BE2C (cell line): ENCODE results near the gene ATP8A2.

Source experiments
- DNase-seq: peaks from one replicate; pipeline ENCODE4 v3.0.0-alpha.2; 2020
- H3K27me3 ChIP-seq: fragments of 250-450 bp; sonication (Bioruptor Pico); 2 replicates; pipeline ENCODE4 v1.5.1; 2020; ENCODE audit warnings: mild to moderate bottlenecking
- H3K36me3 ChIP-seq: fragments of 250-450 bp; sonication (Bioruptor Pico); 2 replicates; pipeline ENCODE4 v1.5.1; 2020; ENCODE audit warnings: mild to moderate bottlenecking
- H3K4me1 ChIP-seq: fragments of 250-450 bp; sonication (Bioruptor Pico); 2 replicates; pipeline ENCODE4 v1.5.1; 2020
- H3K4me3 ChIP-seq: 2 replicates; pipeline ENCODE4 v1.5.1; 2011; ENCODE audit warnings: low read depth, low read length
- H3K9me3 ChIP-seq: fragments of 250-450 bp; sonication (Bioruptor Pico); 2 replicates; pipeline ENCODE4 v1.5.1; 2020
- CTCF ChIP-seq: IDR thresholded peaks from 2 replicates; pipeline ENCODE4 v1.5.1; 2012; ENCODE audit warnings: mild to moderate bottlenecking, low read depth, low read length

ATP8A2 gene

DNA sequence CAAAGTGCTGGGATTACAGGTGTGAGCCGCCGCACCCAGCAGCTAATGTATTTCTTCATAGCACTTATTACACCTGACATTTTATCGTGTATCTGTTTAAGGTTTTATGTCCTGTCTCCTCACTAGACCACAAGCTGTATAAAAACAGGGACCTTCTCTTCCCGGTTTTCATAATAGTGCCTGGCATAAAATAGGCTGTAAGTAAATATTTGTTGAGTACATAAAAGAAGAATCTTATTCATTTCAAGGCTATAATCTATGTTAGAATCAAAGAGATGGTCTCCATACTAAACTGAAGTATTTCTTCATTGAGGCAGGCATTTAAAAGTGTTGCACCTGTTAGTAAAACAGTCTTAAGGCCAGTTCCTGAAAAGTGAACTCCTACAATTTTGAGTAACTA, 486.1 kb downstream of the ATP8A2 start:
- no peak overlapping the region for H3K4me3 ChIP-seq
- no peaks in the 10 kb centered on the region for H3K4me1 ChIP-seq
- no peak for TF ChIP-seq CTCF
- H3K27me3 ChIP-seq = no peaks in the 10 kb centered on the region; the same call in 1 of the 2 replicates
- DNase-seq = no peak
- H3K36me3 ChIP-seq = no peaks in the 10 kb centered on the region
- H3K9me3 ChIP-seq = no peaks in the 10 kb centered on the region

GRCh38 chr13:25859528-25859927, 487.8 kb downstream of the ATP8A2 start:
- Histone ChIP-seq H3K4me1 (no peaks in the 10 kb centered on the region), H3K9me3 (no peaks in the 10 kb centered on the region), H3K4me3 (no peak overlapping the region), H3K27me3 (no peaks in the 10 kb centered on the region; the same call in 1 of the 2 replicates), H3K36me3 (no peaks in the 10 kb centered on the region)
- no peak for TF ChIP-seq CTCF
- no peak for DNase-seq

- Histone ChIP-seq H3K27me3 (peaks cover 7% of the 10 kb centered on the region; the same call in 1 of the 2 replicates), H3K4me1 (no peaks in the 10 kb centered on the region), H3K4me3 (no peak overlapping the region), H3K36me3 (no peaks in the 10 kb centered on the region), H3K9me3 (no peaks in the 10 kb centered on the region)
- no peak for TF ChIP-seq CTCF
- DNase-seq = no peak
These were observed 488.5 kb downstream of the ATP8A2 start for GRCh38 chr13:25860265-25860664.

DNA sequence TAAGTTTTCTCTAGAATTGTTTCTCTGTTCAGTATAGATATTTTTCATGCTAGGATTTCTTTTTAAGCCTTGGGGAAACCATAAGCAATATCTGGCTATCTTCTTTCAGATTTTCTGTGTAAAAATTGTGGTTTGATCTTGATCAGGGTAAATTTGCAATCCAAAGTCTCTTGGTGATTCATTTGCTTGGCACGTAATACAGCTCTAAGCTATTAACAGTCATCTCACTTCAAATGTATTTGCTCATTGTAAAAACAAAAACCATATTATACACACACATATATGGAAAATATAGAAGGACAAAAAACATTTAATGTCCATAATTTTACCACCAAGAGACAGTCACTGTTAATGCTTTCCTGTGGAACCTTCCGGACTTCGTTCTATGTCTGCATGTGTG, 489.1 kb downstream of the ATP8A2 start:
- no peak for DNase-seq

DNA sequence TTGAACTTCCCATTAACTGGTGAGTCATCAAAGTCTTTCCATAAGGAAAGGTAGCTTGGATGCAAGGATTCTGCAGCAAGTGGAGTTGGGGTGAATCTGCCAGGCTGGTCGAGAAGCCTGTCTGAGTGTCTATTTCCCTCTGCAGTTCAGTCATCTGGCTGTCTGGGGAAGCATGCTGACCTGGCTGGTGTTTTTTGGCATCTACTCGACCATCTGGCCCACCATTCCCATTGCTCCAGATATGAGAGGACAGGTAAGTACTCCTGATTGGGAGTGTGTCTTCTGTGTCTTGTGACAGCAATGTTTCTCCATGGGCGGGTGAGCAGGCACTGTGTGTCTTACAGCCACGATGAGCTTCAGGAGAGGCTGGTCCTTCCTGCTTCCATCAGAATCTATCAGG, 490.4 kb downstream of the ATP8A2 start:
- H3K9me3 ChIP-seq = no peaks in the 10 kb centered on the region
- no peak for TF ChIP-seq CTCF

More for the DNA sequence above, 489.1 kb downstream of the ATP8A2 start:
- Histone ChIP-seq H3K36me3 (no peaks in the 10 kb centered on the region), H3K4me1 (no peaks in the 10 kb centered on the region), H3K4me3 (no peak overlapping the region), H3K27me3 (peaks cover 7% of the 10 kb centered on the region; the same call in 1 of the 2 replicates), H3K9me3 (no peaks in the 10 kb centered on the region)
- no peak for TF ChIP-seq CTCF

DNA sequence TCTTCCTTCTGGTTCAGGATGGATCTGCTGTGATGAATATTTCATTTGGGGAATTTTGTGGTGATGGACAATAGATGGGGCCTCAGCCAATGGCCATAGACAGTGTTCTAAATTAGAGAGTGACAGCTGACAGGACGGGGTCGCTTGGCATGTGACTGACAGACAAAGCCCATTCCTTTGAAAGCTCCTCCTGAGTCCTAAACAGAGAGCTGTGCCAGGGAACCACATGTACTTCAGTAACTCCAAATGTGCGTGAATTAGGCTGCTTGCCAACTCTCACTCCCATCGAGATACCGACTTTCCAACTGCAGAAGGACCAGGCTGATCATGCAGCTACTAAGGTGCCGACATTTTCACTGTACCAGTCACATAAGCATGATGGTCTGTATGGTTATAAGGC, 492.3 kb downstream of the ATP8A2 start:
- no peak for DNase-seq
- no peaks in the 10 kb centered on the region for H3K9me3 ChIP-seq

More for the DNA sequence above, 490.4 kb downstream of the ATP8A2 start:
- no peaks in the 10 kb centered on the region for H3K36me3 ChIP-seq
- no peaks in the 10 kb centered on the region for H3K4me1 ChIP-seq
- no peak for DNase-seq
- H3K4me3 ChIP-seq = no peak overlapping the region
- H3K27me3 ChIP-seq = peaks cover 7% of the 10 kb centered on the region; the same call in 1 of the 2 replicates

More for the DNA sequence above, 492.3 kb downstream of the ATP8A2 start:
- Histone ChIP-seq H3K36me3 (no peaks in the 10 kb centered on the region), H3K4me1 (no peaks in the 10 kb centered on the region), H3K4me3 (no peak overlapping the region), H3K27me3 (peaks cover 7% of the 10 kb centered on the region; the same call in 1 of the 2 replicates)
- no peak for TF ChIP-seq CTCF
